RWPE2 (cell line): Measurements from ENCODE around the gene TSR1.

Experiments used
- ATAC-seq: fragments of 200-7000 bp; cut with Tn5 transposase; 3 replicates; pipeline ENCODE4 v1.9.1; 2021; ENCODE audit warnings: low read depth
- DNase-seq: peaks from one replicate; pipeline ENCODE4 v3.0.0-alpha.2; 2020; ENCODE audit warnings: low spot score
- H3K27ac ChIP-seq: fragments of 450-650 bp; 2 replicates; pipeline ENCODE4 v1.5.1; 2017; ENCODE audit warnings: mild to moderate bottlenecking; ENCODE audit not compliant: poor library complexity, severe bottlenecking
- H3K27me3 ChIP-seq: fragments of 250-450 bp; sonication (Bioruptor Pico); 2 replicates; pipeline ENCODE4 v1.5.1; 2021; ENCODE audit warnings: mild to moderate bottlenecking, moderate library complexity; ENCODE audit not compliant: insufficient read depth, poor library complexity, severe bottlenecking
- H3K36me3 ChIP-seq: fragments of 250-450 bp; sonication (Bioruptor Pico); 2 replicates; pipeline ENCODE4 v1.5.1; 2020; ENCODE audit warnings: low read depth, mild to moderate bottlenecking, moderate library complexity
- H3K4me1 ChIP-seq: fragments of 250-450 bp; sonication (Bioruptor Pico); 2 replicates; pipeline ENCODE4 v1.5.1; 2021; ENCODE audit warnings: mild to moderate bottlenecking, moderate library complexity; ENCODE audit not compliant: insufficient read depth, poor library complexity, severe bottlenecking
- H3K4me3 ChIP-seq: fragments of 250-450 bp; sonication (Bioruptor Pico); 2 replicates; pipeline ENCODE4 v1.5.1; 2021; ENCODE audit warnings: mild to moderate bottlenecking, moderate library complexity; ENCODE audit not compliant: severe bottlenecking
- H3K9me3 ChIP-seq: fragments of 250-450 bp; sonication (Bioruptor Pico); 2 replicates; pipeline ENCODE4 v1.5.1; 2021; ENCODE audit warnings: mild to moderate bottlenecking, moderate library complexity; ENCODE audit not compliant: severe bottlenecking
- TF ChIP-seq, protein P1 (sequence below): fragments of 450-650 bp; IDR thresholded peaks from one replicate; pipeline ENCODE4 v1.5.1; 2017; ENCODE audit warnings: mild to moderate bottlenecking, moderate library complexity; ENCODE audit not compliant: poor library complexity, severe bottlenecking

Gene TSR1

DNA sequence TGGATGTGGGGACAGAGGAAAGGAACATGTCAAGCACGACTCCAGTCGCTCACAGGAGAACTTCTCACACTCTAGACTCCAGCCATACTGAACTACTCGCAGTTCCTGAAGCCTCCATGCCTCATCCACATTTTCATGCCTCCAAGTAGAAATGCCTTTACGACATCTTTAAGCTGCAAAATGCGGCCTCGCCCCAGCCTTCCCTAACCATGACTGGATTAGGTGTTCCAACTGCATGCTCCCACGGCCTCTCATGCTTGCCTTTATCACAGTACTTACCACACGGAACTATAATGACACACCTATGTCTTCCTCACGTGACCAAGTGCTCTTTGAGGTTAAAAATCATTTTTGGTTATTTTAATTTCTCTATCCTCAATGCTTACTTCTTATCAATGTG lies 56.5 kb downstream of the TSR1 start:
- no peaks in the 10 kb centered on the region for H3K4me1 ChIP-seq

DNA sequence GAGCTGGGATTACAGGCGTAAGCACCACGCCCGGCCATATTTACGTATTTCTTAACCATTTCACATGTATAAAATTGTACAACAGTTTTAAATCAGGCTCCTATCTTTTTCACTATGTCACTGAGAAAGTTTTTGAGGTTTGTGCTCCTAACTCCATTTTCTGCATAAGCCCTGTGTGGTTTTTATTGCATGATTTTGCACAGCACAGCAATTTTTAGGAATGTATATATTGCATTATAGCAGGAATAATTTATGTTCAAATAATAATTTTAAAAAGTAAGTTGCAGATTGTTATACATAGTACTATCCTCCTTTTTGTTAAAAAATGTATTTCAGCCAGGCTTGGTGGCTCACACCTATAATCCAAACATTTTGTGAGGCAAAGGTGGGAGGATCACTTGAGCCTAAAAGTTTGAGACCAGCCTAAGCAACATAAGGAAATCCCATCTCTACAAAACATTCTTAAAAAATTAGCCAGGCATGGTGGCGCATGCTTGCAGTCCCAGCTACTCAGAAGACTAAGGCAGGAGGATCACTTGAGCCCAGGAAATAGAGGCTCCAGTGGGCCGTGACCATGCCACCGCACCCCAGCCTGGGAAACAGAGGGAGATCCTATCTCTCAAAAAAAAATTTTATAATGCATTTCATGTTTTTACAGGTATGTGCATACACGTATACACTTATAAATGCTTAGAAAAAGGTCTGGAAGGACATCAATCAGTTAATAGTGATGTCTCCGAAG lies 58.7 kb downstream of the TSR1 start:
- H3K4me1 ChIP-seq, result no peaks in the 10 kb centered on the region
- H3K27me3 ChIP-seq, result no peaks in the 10 kb centered on the region
- DNase-seq (no peak), ATAC-seq (no peak)
- no peak overlapping the region for H3K27ac ChIP-seq
- H3K4me3 ChIP-seq, result no peak overlapping the region
- TF ChIP-seq, protein P1, sequence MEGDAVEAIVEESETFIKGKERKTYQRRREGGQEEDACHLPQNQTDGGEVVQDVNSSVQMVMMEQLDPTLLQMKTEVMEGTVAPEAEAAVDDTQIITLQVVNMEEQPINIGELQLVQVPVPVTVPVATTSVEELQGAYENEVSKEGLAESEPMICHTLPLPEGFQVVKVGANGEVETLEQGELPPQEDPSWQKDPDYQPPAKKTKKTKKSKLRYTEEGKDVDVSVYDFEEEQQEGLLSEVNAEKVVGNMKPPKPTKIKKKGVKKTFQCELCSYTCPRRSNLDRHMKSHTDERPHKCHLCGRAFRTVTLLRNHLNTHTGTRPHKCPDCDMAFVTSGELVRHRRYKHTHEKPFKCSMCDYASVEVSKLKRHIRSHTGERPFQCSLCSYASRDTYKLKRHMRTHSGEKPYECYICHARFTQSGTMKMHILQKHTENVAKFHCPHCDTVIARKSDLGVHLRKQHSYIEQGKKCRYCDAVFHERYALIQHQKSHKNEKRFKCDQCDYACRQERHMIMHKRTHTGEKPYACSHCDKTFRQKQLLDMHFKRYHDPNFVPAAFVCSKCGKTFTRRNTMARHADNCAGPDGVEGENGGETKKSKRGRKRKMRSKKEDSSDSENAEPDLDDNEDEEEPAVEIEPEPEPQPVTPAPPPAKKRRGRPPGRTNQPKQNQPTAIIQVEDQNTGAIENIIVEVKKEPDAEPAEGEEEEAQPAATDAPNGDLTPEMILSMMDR, result no peak
- H3K9me3 ChIP-seq, result no peaks in the 10 kb centered on the region
- peaks cover 54% of the 10 kb centered on the region for H3K36me3 ChIP-seq

More for the DNA sequence above, 56.5 kb downstream of the TSR1 start:
- H3K36me3 ChIP-seq, result peaks cover 70% of the 10 kb centered on the region
- no peaks in the 10 kb centered on the region for H3K27me3 ChIP-seq
- TF ChIP-seq, protein P1, result no peak
- ATAC-seq (no peak), DNase-seq (no peak)
- no peaks in the 10 kb centered on the region for H3K9me3 ChIP-seq
- H3K4me3 ChIP-seq, result no peak overlapping the region
- no peak overlapping the region for H3K27ac ChIP-seq

DNA sequence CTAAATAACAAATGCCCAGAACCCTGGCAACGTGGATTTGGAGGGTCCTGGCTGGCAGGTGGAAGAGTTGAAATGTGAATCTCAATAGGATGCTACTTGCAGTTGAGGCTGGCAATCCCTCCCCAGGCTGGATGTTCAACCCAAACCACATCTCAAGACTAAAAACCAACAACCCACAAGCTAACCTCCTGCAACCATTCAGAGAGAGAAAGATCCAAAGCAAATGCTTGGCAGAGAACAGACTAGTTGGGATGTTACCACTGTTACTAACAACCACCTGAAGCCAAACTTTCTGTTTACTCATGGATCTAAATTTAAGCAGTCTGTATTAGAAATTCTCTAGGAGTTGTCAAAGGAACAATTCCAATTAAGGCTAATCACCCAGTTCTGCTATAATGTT lies 60.5 kb downstream of the TSR1 start:
- DNase-seq (no peak), ATAC-seq (no peak)
- Histone ChIP-seq H3K27ac (no peak overlapping the region), H3K4me3 (no peak overlapping the region), H3K36me3 (peaks cover 37% of the 10 kb centered on the region; the same call in 1 of the 2 replicates), H3K4me1 (no peaks in the 10 kb centered on the region), H3K27me3 (no peaks in the 10 kb centered on the region), H3K9me3 (no peaks in the 10 kb centered on the region)
- TF ChIP-seq, protein P1, result no peak

DNA sequence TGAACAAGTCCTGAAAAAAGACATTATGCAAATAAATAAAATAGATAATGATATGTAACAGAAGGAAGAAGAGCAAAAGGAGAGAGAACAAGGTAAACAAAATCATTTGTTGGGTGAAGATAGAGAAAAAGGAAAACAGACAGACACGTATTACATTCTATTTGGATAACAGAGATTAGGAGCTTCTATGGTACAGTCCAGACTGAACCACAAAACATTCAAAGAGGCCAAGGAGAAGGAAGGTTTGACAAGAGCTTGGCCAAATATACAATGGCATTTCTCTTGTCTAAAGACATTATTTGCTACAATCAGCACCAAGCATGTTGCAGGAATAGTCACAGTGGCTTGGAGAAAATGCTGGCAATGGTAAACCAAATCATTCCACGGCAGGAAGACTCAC lies 61.8 kb downstream of the TSR1 start:
- DNase-seq (no peak), ATAC-seq (no peak)
- Histone ChIP-seq H3K27ac (no peak overlapping the region), H3K9me3 (no peaks in the 10 kb centered on the region), H3K4me3 (no peak overlapping the region), H3K4me1 (no peaks in the 10 kb centered on the region), H3K36me3 (peaks cover 27% of the 10 kb centered on the region; the same call in 1 of the 2 replicates), H3K27me3 (no peaks in the 10 kb centered on the region)
- TF ChIP-seq, protein P1, result no peak
